WERI-Rb-1 (cell line): ENCODE results near the gene SDCCAG8.

Source experiments
- DNase-seq: peaks from one replicate; pipeline ENCODE4 v3.0.0-alpha.2; 2020
- H3K27ac ChIP-seq: fragments of 250-450 bp; sonication (Bioruptor Pico); 2 replicates; pipeline ENCODE4 v1.5.1; 2020; ENCODE audit warnings: mild to moderate bottlenecking, moderate library complexity
- H3K27me3 ChIP-seq: fragments of 250-450 bp; sonication (Bioruptor Pico); 2 replicates; pipeline ENCODE4 v1.5.1; 2021; ENCODE audit warnings: mild to moderate bottlenecking, low read depth, moderate library complexity; ENCODE audit not compliant: insufficient read depth, severe bottlenecking
- H3K36me3 ChIP-seq: fragments of 250-450 bp; sonication (Bioruptor Pico); 2 replicates; pipeline ENCODE4 v1.5.1; 2020; ENCODE audit warnings: mild to moderate bottlenecking, moderate library complexity
- H3K4me3 ChIP-seq: 2 replicates; pipeline ENCODE4 v1.5.1; 2011; ENCODE audit warnings: low read depth, mild to moderate bottlenecking, control low read depth, low read length
- H3K9me3 ChIP-seq: fragments of 250-450 bp; sonication (Bioruptor Pico); 2 replicates; pipeline ENCODE4 v1.5.1; 2021; ENCODE audit warnings: mild to moderate bottlenecking, moderate library complexity; ENCODE audit not compliant: severe bottlenecking
- CTCF ChIP-seq: IDR thresholded peaks from 2 replicates; pipeline ENCODE4 v1.5.1; 2011; ENCODE audit warnings: low read depth, mild to moderate bottlenecking, control low read depth, inconsistent platforms, low read length

Gene SDCCAG8

GRCh38 chr1:243528459-243529121, 272.7 kb downstream of the SDCCAG8 start:
- TF ChIP-seq CTCF, result no peak
- DNase-seq, result no peak
- no peak overlapping the region for H3K27ac ChIP-seq
- no peaks in the 10 kb centered on the region for H3K27me3 ChIP-seq
- H3K4me3 ChIP-seq, result no peak overlapping the region
- no peaks in the 10 kb centered on the region for H3K36me3 ChIP-seq
- no peaks in the 10 kb centered on the region for H3K9me3 ChIP-seq

- no peak for TF ChIP-seq CTCF
- Histone ChIP-seq H3K4me3 (no peak overlapping the region), H3K36me3 (no peaks in the 10 kb centered on the region)
Observed at GRCh38 chr1:243529512-243529911, 273.7 kb downstream of the SDCCAG8 start.

GRCh38 chr1:243535014-243535413, 279.2 kb downstream of the SDCCAG8 start:
- no peaks in the 10 kb centered on the region for H3K36me3 ChIP-seq
- no peak for TF ChIP-seq CTCF
- no peak overlapping the region for H3K4me3 ChIP-seq
- no peaks in the 10 kb centered on the region for H3K9me3 ChIP-seq
- no peak for DNase-seq
- H3K27me3 ChIP-seq, result no peaks in the 10 kb centered on the region
- no peak overlapping the region for H3K27ac ChIP-seq

More at GRCh38 chr1:243529512-243529911, 273.7 kb downstream of the SDCCAG8 start:
- Histone ChIP-seq H3K27me3 (no peaks in the 10 kb centered on the region), H3K9me3 (no peaks in the 10 kb centered on the region), H3K27ac (no peak overlapping the region)
- DNase-seq, result no peak

- Histone ChIP-seq H3K36me3 (peaks cover 8% of the 10 kb centered on the region), H3K4me3 (no peak overlapping the region), H3K9me3 (no peaks in the 10 kb centered on the region), H3K27me3 (no peaks in the 10 kb centered on the region), H3K27ac (no peak overlapping the region)
- no peak for DNase-seq
- no peak for TF ChIP-seq CTCF
Observed at GRCh38 chr1:243539636-243540035, 283.8 kb downstream of the SDCCAG8 start.

GRCh38 chr1:243542739-243543415, 287.0 kb downstream of the SDCCAG8 start:
- no peak for TF ChIP-seq CTCF
- no peak for DNase-seq
- Histone ChIP-seq H3K9me3 (no peaks in the 10 kb centered on the region), H3K36me3 (peaks cover 8% of the 10 kb centered on the region), H3K4me3 (no peak overlapping the region), H3K27ac (no peak overlapping the region), H3K27me3 (no peaks in the 10 kb centered on the region)
